Measurements from ENCODE around the gene TBL2.

The TBL2 gene

GRCh38 chr7:73623798-73624668, 45.7 kb upstream of the TBL2 start, which contains the start of gene MLXIPL:
TSS of gene MLXIPL (minus strand) at chr7:73624522. CDS start at chr7:73624492, 30 bp downstream.
- Histone ChIP-seq H3K79me2 (ENCODE audit: low read length) (no peaks in the 10 kb centered on the region), H3K9ac (ENCODE audit: low read length) (no peak within 1 kb of the TSS), H3K9me3 (ENCODE audit: insufficient read depth, low read length) (no peaks in the 10 kb centered on the region), H3K27ac (ENCODE audit: low read length) (no peak within 1 kb of the TSS), H3K4me3 (ENCODE audit: low read length) (no peak within 1 kb of the TSS), H3K27me3 (ENCODE audit: low read depth, low read length) (peaks cover 22% of the 10 kb centered on the region), H3K4me2 (ENCODE audit: low read length) (no peak within 1 kb of the TSS), H4K20me1 (ENCODE audit: insufficient read depth, low read length) (no peaks in the 10 kb centered on the region), H3K4me1 (ENCODE audit: low read length) (no peaks in the 10 kb centered on the region), H3K36me3 (replicated peaks; ENCODE audit: low read depth, low read length) (no peaks in the 10 kb centered on the region), H2AFZ (ENCODE audit: low read depth, low read length) (no peak within 1 kb of the TSS)
- TF ChIP-seq, protein P1, sequence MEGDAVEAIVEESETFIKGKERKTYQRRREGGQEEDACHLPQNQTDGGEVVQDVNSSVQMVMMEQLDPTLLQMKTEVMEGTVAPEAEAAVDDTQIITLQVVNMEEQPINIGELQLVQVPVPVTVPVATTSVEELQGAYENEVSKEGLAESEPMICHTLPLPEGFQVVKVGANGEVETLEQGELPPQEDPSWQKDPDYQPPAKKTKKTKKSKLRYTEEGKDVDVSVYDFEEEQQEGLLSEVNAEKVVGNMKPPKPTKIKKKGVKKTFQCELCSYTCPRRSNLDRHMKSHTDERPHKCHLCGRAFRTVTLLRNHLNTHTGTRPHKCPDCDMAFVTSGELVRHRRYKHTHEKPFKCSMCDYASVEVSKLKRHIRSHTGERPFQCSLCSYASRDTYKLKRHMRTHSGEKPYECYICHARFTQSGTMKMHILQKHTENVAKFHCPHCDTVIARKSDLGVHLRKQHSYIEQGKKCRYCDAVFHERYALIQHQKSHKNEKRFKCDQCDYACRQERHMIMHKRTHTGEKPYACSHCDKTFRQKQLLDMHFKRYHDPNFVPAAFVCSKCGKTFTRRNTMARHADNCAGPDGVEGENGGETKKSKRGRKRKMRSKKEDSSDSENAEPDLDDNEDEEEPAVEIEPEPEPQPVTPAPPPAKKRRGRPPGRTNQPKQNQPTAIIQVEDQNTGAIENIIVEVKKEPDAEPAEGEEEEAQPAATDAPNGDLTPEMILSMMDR (IDR thresholded peaks at IDR 0.05; ENCODE audit: low read depth, low read length), result no peak
- no peak for TF ChIP-seq EZH2phosphoT487 (IDR thresholded peaks at IDR 0.05; ENCODE audit: low read depth)

GRCh38 chr7:73622909-73623797, 44.8 kb upstream of the TBL2 start:
- Histone ChIP-seq H3K9me3 (ENCODE audit: insufficient read depth, low read length) (no peaks in the 10 kb centered on the region), H3K79me2 (ENCODE audit: low read length) (no peaks in the 10 kb centered on the region), H3K4me2 (ENCODE audit: low read length) (no peak overlapping the region), H2AFZ (ENCODE audit: low read depth, low read length) (no peak overlapping the region), H3K27ac (ENCODE audit: low read length) (no peak overlapping the region), H3K9ac (ENCODE audit: low read length) (no peak overlapping the region), H3K36me3 (replicated peaks; ENCODE audit: low read depth, low read length) (no peaks in the 10 kb centered on the region), H3K4me1 (ENCODE audit: low read length) (no peaks in the 10 kb centered on the region), H3K4me3 (ENCODE audit: low read length) (no peak overlapping the region), H4K20me1 (ENCODE audit: insufficient read depth, low read length) (no peaks in the 10 kb centered on the region), H3K27me3 (ENCODE audit: low read depth, low read length) (peaks cover 15% of the 10 kb centered on the region)
- no peak for TF ChIP-seq EZH2phosphoT487 (IDR thresholded peaks at IDR 0.05; ENCODE audit: low read depth)
- TF ChIP-seq, protein P1 (IDR thresholded peaks at IDR 0.05; ENCODE audit: low read depth, low read length), result no peak

GRCh38 chr7:73622527-73622908, 44.1 kb upstream of the TBL2 start:
- TF ChIP-seq, protein P1 (IDR thresholded peaks at IDR 0.05; ENCODE audit: low read depth, low read length), result no peak
- no peak for TF ChIP-seq EZH2phosphoT487 (IDR thresholded peaks at IDR 0.05; ENCODE audit: low read depth)
- no peak overlapping the region for H2AFZ ChIP-seq (ENCODE audit: low read depth, low read length)
- no peak overlapping the region for H3K4me2 ChIP-seq (ENCODE audit: low read length)
- no peak overlapping the region for H3K9ac ChIP-seq (ENCODE audit: low read length)
- H3K4me1 ChIP-seq (ENCODE audit: low read length), result no peaks in the 10 kb centered on the region
- peaks cover 9% of the 10 kb centered on the region for H3K27me3 ChIP-seq (ENCODE audit: low read depth, low read length)
- no peaks in the 10 kb centered on the region for H3K79me2 ChIP-seq (ENCODE audit: low read length)
- no peaks in the 10 kb centered on the region for H4K20me1 ChIP-seq (ENCODE audit: insufficient read depth, low read length)
- no peaks in the 10 kb centered on the region for H3K36me3 ChIP-seq (replicated peaks; ENCODE audit: low read depth, low read length)
- H3K27ac ChIP-seq (ENCODE audit: low read length), result no peak overlapping the region
- no peak overlapping the region for H3K4me3 ChIP-seq (ENCODE audit: low read length)
- H3K9me3 ChIP-seq (ENCODE audit: insufficient read depth, low read length), result no peaks in the 10 kb centered on the region
